Measurements from ENCODE around the gene SCIMP.

The SCIMP gene

GRCh38 chr17:5234645-5235576, at the start of gene SCIMP:
Gene SCIMP, minus strand, starts transcription at chr17:5234860. Its CDS starts 105 bp downstream, at chr17:5234755.
- Histone ChIP-seq H3K27ac (ENCODE audit: low read length) (no peak within 1 kb of the TSS), H3K9ac (ENCODE audit: low read depth, low read length) (no peak within 1 kb of the TSS)

GRCh38 chr17:5283571-5284315, 49.1 kb upstream of the SCIMP start:
- no peak overlapping the region for H3K27ac ChIP-seq (ENCODE audit: low read length)
- peak overlapping the region; percentile 85; the same call in 1 of the 2 replicates for H3K9ac ChIP-seq (ENCODE audit: low read depth, low read length)

More at GRCh38 chr17:5234645-5235576, at the start of gene SCIMP:
- H3K36me3 ChIP-seq (ENCODE audit: insufficient read depth, low read depth, low read length), result no peaks in the 10 kb centered on the region
- no peaks in the 10 kb centered on the region for H3K27me3 ChIP-seq (ENCODE audit: insufficient read depth, low read length)
- H3K9me3 ChIP-seq (ENCODE audit: insufficient read depth, low read depth, low read length), result no peaks in the 10 kb centered on the region
- no peak within 1 kb of the TSS for H3K4me3 ChIP-seq (ENCODE audit: low read length)
- no peaks in the 10 kb centered on the region for H3K4me1 ChIP-seq (ENCODE audit: insufficient read depth, low read length)

GRCh38 chr17:5282642-5283217, 48.1 kb upstream of the SCIMP start:
- Histone ChIP-seq H3K9ac (ENCODE audit: low read depth, low read length) (peak overlapping the region; percentile 85; the same call in 1 of the 2 replicates), H3K9me3 (ENCODE audit: insufficient read depth, low read depth, low read length) (no peaks in the 10 kb centered on the region), H3K27ac (ENCODE audit: low read length) (no peak overlapping the region)

More at GRCh38 chr17:5283571-5284315, 49.1 kb upstream of the SCIMP start:
- H3K4me1 ChIP-seq (ENCODE audit: insufficient read depth, low read length), result peaks cover 19% of the 10 kb centered on the region
- H3K36me3 ChIP-seq (ENCODE audit: insufficient read depth, low read depth, low read length), result no peaks in the 10 kb centered on the region
- peaks cover 4% of the 10 kb centered on the region; the same call in 1 of the 2 replicates for H3K27me3 ChIP-seq (ENCODE audit: insufficient read depth, low read length)
- H3K4me3 ChIP-seq (ENCODE audit: low read length), result peak overlapping the region; percentile 95
- H3K9me3 ChIP-seq (ENCODE audit: insufficient read depth, low read depth, low read length), result no peaks in the 10 kb centered on the region

GRCh38 chr17:5281814-5282641, 47.4 kb upstream of the SCIMP start, which contains the start of gene RABEP1:
Gene RABEP1, plus strand, starts transcription at chr17:5282284. Its CDS starts 203 bp downstream, at chr17:5282487.
- Histone ChIP-seq H3K9me3 (ENCODE audit: insufficient read depth, low read depth, low read length) (no peaks in the 10 kb centered on the region), H3K9ac (ENCODE audit: low read depth, low read length) (peak within 1 kb of the TSS; percentile 85; the same call in 1 of the 2 replicates), H3K27ac (ENCODE audit: low read length) (no peak within 1 kb of the TSS), H3K4me1 (ENCODE audit: insufficient read depth, low read length) (peaks cover 17% of the 10 kb centered on the region), H3K27me3 (ENCODE audit: insufficient read depth, low read length) (peaks cover 4% of the 10 kb centered on the region; the same call in 1 of the 2 replicates), H3K4me3 (ENCODE audit: low read length) (peak within 1 kb of the TSS; percentile 95), H3K36me3 (ENCODE audit: insufficient read depth, low read depth, low read length) (no peaks in the 10 kb centered on the region)

More at GRCh38 chr17:5282642-5283217, 48.1 kb upstream of the SCIMP start:
- peaks cover 17% of the 10 kb centered on the region for H3K4me1 ChIP-seq (ENCODE audit: insufficient read depth, low read length)
- no peaks in the 10 kb centered on the region for H3K36me3 ChIP-seq (ENCODE audit: insufficient read depth, low read depth, low read length)
- H3K4me3 ChIP-seq (ENCODE audit: low read length), result peak overlapping the region; percentile 95
- peaks cover 4% of the 10 kb centered on the region; the same call in 1 of the 2 replicates for H3K27me3 ChIP-seq (ENCODE audit: insufficient read depth, low read length)

- H3K27me3 ChIP-seq (ENCODE audit: insufficient read depth, low read length), result no peaks in the 10 kb centered on the region
- no peak overlapping the region for H3K9ac ChIP-seq (ENCODE audit: low read depth, low read length)
- H3K4me3 ChIP-seq (ENCODE audit: low read length), result no peak overlapping the region
Observed at GRCh38 chr17:5272322-5272721, 37.7 kb upstream of the SCIMP start.

GRCh38 chr17:5269241-5269960, 34.7 kb upstream of the SCIMP start:
- H3K4me3 ChIP-seq (ENCODE audit: low read length), result no peak overlapping the region
- no peak overlapping the region for H3K9ac ChIP-seq (ENCODE audit: low read depth, low read length)
- no peaks in the 10 kb centered on the region for H3K36me3 ChIP-seq (ENCODE audit: insufficient read depth, low read depth, low read length)
- H3K27me3 ChIP-seq (ENCODE audit: insufficient read depth, low read length), result no peaks in the 10 kb centered on the region
- no peak overlapping the region for H3K27ac ChIP-seq (ENCODE audit: low read length)
- no peaks in the 10 kb centered on the region for H3K9me3 ChIP-seq (ENCODE audit: insufficient read depth, low read depth, low read length)
- H3K4me1 ChIP-seq (ENCODE audit: insufficient read depth, low read length), result no peaks in the 10 kb centered on the region

More at GRCh38 chr17:5272322-5272721, 37.7 kb upstream of the SCIMP start:
- H3K27ac ChIP-seq (ENCODE audit: low read length), result no peak overlapping the region
- H3K9me3 ChIP-seq (ENCODE audit: insufficient read depth, low read depth, low read length), result no peaks in the 10 kb centered on the region
- H3K4me1 ChIP-seq (ENCODE audit: insufficient read depth, low read length), result no peaks in the 10 kb centered on the region
- H3K36me3 ChIP-seq (ENCODE audit: insufficient read depth, low read depth, low read length), result no peaks in the 10 kb centered on the region

- Histone ChIP-seq H3K36me3 (ENCODE audit: insufficient read depth, low read depth, low read length) (no peaks in the 10 kb centered on the region), H3K4me3 (ENCODE audit: low read length) (no peak overlapping the region), H3K27me3 (ENCODE audit: insufficient read depth, low read length) (no peaks in the 10 kb centered on the region), H3K9ac (ENCODE audit: low read depth, low read length) (no peak overlapping the region), H3K4me1 (ENCODE audit: insufficient read depth, low read length) (no peaks in the 10 kb centered on the region), H3K9me3 (ENCODE audit: insufficient read depth, low read depth, low read length) (no peaks in the 10 kb centered on the region), H3K27ac (ENCODE audit: low read length) (no peak overlapping the region)
Observed at GRCh38 chr17:5264893-5265292, 30.2 kb upstream of the SCIMP start.

- H3K36me3 ChIP-seq (ENCODE audit: insufficient read depth, low read depth, low read length), result no peaks in the 10 kb centered on the region
- H3K9me3 ChIP-seq (ENCODE audit: insufficient read depth, low read depth, low read length), result no peaks in the 10 kb centered on the region
- H3K4me3 ChIP-seq (ENCODE audit: low read length), result no peak overlapping the region
- H3K4me1 ChIP-seq (ENCODE audit: insufficient read depth, low read length), result no peaks in the 10 kb centered on the region
- H3K9ac ChIP-seq (ENCODE audit: low read depth, low read length), result no peak overlapping the region
- H3K27ac ChIP-seq (ENCODE audit: low read length), result no peak overlapping the region
- H3K27me3 ChIP-seq (ENCODE audit: insufficient read depth, low read length), result no peaks in the 10 kb centered on the region
Observed at GRCh38 chr17:5263441-5263840, 28.8 kb upstream of the SCIMP start.

- H3K9me3 ChIP-seq (ENCODE audit: insufficient read depth, low read depth, low read length), result no peaks in the 10 kb centered on the region
- H3K9ac ChIP-seq (ENCODE audit: low read depth, low read length), result no peak overlapping the region
- no peaks in the 10 kb centered on the region for H3K4me1 ChIP-seq (ENCODE audit: insufficient read depth, low read length)
- no peaks in the 10 kb centered on the region for H3K27me3 ChIP-seq (ENCODE audit: insufficient read depth, low read length)
- no peaks in the 10 kb centered on the region for H3K36me3 ChIP-seq (ENCODE audit: insufficient read depth, low read depth, low read length)
- no peak overlapping the region for H3K27ac ChIP-seq (ENCODE audit: low read length)
- H3K4me3 ChIP-seq (ENCODE audit: low read length), result no peak overlapping the region
Observed at GRCh38 chr17:5262416-5262991, 27.8 kb upstream of the SCIMP start.

GRCh38 chr17:5260542-5260941, 25.9 kb upstream of the SCIMP start:
- H3K36me3 ChIP-seq (ENCODE audit: insufficient read depth, low read depth, low read length), result no peaks in the 10 kb centered on the region
- H3K4me3 ChIP-seq (ENCODE audit: low read length), result no peak overlapping the region
- no peak overlapping the region for H3K27ac ChIP-seq (ENCODE audit: low read length)
- H3K4me1 ChIP-seq (ENCODE audit: insufficient read depth, low read length), result no peaks in the 10 kb centered on the region
- no peak overlapping the region for H3K9ac ChIP-seq (ENCODE audit: low read depth, low read length)
- H3K27me3 ChIP-seq (ENCODE audit: insufficient read depth, low read length), result no peaks in the 10 kb centered on the region
- H3K9me3 ChIP-seq (ENCODE audit: insufficient read depth, low read depth, low read length), result no peaks in the 10 kb centered on the region

All from iPS-20b (cell line).